Iris pigment epithelial cell (primary cell): ENCODE measurements around the gene PLVAP.

Experiments used
- DNase-seq: peaks from one replicate; pipeline ENCODE4 v3.0.0-alpha.2; 2011; ENCODE audit warnings: low read depth

PLVAP gene

GRCh38 chr19:17321655-17322489 is 55.3 kb downstream of the PLVAP start:
- DNase-seq: no peak

- DNase-seq: no peak
These were observed 56.7 kb downstream of the PLVAP start for GRCh38 chr19:17320435-17320834.

- DNase-seq: no peak
These were observed 57.5 kb downstream of the PLVAP start for GRCh38 chr19:17319473-17320238.

GRCh38 chr19:17318966-17319365 is 58.2 kb downstream of the PLVAP start:
- DNase-seq: no peak

- no peak for DNase-seq
These were observed 63.0 kb downstream of the PLVAP start for GRCh38 chr19:17314007-17314593.

GRCh38 chr19:17312189-17313113 is 64.7 kb downstream of the PLVAP start:
- DNase-seq: no peak

- DNase-seq: peak; percentile 90
These were observed 65.5 kb downstream of the PLVAP start for GRCh38 chr19:17311455-17312188.

GRCh38 chr19:17309965-17310461 is 67.1 kb downstream of the PLVAP start:
- no peak for DNase-seq

GRCh38 chr19:17309198-17309964 is 67.8 kb downstream of the PLVAP start, which contains the start of gene DDA1:
Gene DDA1, plus strand, starts transcription at chr19:17309563. Its CDS starts 92 bp downstream, at chr19:17309655.
- peak; percentile 100 for DNase-seq

GRCh38 chr19:17307876-17308377 is 69.2 kb downstream of the PLVAP start:
- DNase-seq: no peak

- no peak for DNase-seq
These were observed 70.8 kb downstream of the PLVAP start for GRCh38 chr19:17306285-17306714.

GRCh38 chr19:17305517-17306284 is 71.4 kb downstream of the PLVAP start, which contains the start of gene MRPL34:
Gene MRPL34, plus strand, starts transcription at chr19:17305872. Its CDS starts 21 bp downstream, at chr19:17305893.
- DNase-seq: peak; percentile 97

GRCh38 chr19:17305216-17305516 is 72.0 kb downstream of the PLVAP start:
- no peak for DNase-seq

GRCh38 chr19:17304386-17305215 is 72.5 kb downstream of the PLVAP start:
- no peak for DNase-seq

- no peak for DNase-seq
These were observed 73.2 kb downstream of the PLVAP start for GRCh38 chr19:17303940-17304267.

GRCh38 chr19:17303167-17303939 is 73.8 kb downstream of the PLVAP start, which contains the start of gene ABHD8:
Gene ABHD8, minus strand, starts transcription at chr19:17303425. Its CDS starts 1,809 bp downstream, at chr19:17301616.
- peak; percentile 95 for DNase-seq
